ENCODE data around the gene ITSN1.

ITSN1 gene

GRCh38 chr21:33844104-33844889, 202.0 kb downstream of the ITSN1 start:
- no peak for DNase-seq (ENCODE audit: extremely low spot score)
- ChIA-PET POLR2A (no interaction called here), CTCF (interaction anchor here (1.3 kb wide), 1 partner anchor 9 kb away, joined by 3 read pairs; no protein-coding TSS in a partner anchor)
- TF ChIP-seq, protein P1, sequence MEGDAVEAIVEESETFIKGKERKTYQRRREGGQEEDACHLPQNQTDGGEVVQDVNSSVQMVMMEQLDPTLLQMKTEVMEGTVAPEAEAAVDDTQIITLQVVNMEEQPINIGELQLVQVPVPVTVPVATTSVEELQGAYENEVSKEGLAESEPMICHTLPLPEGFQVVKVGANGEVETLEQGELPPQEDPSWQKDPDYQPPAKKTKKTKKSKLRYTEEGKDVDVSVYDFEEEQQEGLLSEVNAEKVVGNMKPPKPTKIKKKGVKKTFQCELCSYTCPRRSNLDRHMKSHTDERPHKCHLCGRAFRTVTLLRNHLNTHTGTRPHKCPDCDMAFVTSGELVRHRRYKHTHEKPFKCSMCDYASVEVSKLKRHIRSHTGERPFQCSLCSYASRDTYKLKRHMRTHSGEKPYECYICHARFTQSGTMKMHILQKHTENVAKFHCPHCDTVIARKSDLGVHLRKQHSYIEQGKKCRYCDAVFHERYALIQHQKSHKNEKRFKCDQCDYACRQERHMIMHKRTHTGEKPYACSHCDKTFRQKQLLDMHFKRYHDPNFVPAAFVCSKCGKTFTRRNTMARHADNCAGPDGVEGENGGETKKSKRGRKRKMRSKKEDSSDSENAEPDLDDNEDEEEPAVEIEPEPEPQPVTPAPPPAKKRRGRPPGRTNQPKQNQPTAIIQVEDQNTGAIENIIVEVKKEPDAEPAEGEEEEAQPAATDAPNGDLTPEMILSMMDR (IDR thresholded peaks at IDR 0.05; ENCODE audit: control extremely low read depth, extremely low read depth, low read depth, missing control alignments): no peak

- TF ChIP-seq, protein P1 (IDR thresholded peaks at IDR 0.05; ENCODE audit: control extremely low read depth, extremely low read depth, low read depth, missing control alignments): no peak
- DNase-seq (ENCODE audit: extremely low spot score): no peak
- ChIA-PET POLR2A (no interaction called here), CTCF (no interaction called here)
Observed at GRCh38 chr21:33844890-33845205, 202.5 kb downstream of the ITSN1 start.

GRCh38 chr21:33846141-33846540, 203.8 kb downstream of the ITSN1 start:
- DNase-seq (ENCODE audit: extremely low spot score): no peak
- ChIA-PET CTCF (interaction anchor here (0.6 kb wide), 1 partner anchor 18 kb away, joined by 3 read pairs; no protein-coding TSS in a partner anchor), POLR2A (no interaction called here)
- TF ChIP-seq, protein P1 (IDR thresholded peaks at IDR 0.05; ENCODE audit: control extremely low read depth, extremely low read depth, low read depth, missing control alignments): no peak

GRCh38 chr21:33847588-33848248, 205.4 kb downstream of the ITSN1 start:
- DNase-seq (ENCODE audit: extremely low spot score): no peak
- CTCF ChIA-PET: interaction anchor here (1.2 kb wide), 1 partner anchor 131 kb away, joined by 3 read pairs; no protein-coding TSS in a partner anchor
- POLR2A ChIA-PET: no interaction called here
- TF ChIP-seq, protein P1 (IDR thresholded peaks at IDR 0.05; ENCODE audit: control extremely low read depth, extremely low read depth, low read depth, missing control alignments): no peak

DNA sequence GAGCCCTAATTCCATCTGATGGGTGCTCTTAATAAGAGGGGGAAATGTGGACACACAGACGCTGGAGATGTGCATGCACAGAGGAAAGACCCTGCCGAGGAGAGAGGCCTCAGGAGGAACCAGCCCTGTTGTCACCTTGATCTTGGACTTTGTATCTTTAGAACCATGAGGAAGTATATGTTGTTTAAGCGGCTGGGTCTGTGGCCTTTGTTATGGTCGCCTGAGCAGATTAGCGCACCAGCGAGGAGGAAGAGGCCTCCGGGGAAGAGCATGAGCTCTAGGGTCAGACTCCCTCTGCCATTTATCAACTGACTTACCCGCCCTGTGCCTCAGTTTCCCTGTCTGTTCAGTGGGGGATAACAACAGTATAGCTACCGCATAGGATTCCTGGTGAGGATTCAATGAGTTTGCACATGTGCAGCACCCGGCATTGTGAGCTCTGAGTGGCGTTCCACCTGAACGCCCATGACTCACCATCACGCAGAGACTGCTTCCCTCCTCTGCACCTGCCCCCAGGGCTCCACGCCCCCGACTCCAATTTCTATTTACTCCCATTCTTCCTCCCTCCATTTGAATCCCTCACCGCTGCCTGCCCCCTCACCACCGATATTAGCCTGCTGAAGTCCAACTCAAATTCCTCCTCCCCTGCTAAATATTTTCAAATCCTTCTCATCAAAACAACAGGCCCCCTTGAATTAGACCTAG, 206.1 kb downstream of the ITSN1 start:
- no peak for DNase-seq (ENCODE audit: extremely low spot score)

DNA sequence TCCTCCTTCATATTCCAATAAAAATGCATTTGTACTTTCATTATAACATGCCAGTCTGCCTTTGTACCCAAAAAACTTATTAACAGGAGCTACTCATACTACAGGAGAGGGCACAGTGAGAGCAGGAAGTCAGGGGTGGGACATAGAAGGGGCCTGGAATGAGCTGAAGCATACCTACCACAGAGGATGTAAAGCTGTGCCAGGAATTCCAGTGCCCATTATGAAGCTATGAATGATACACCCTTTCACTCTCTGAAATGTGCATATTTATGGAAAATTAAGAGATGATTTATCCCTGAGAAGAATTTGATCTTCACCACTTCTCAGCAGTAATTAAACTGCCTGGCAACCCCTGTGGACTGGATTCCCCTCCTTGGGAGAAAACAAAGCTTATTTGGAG, 207.5 kb downstream of the ITSN1 start:
- ChIA-PET CTCF (interaction anchor here (2.0 kb wide), 1 partner anchor 52 kb away, joined by 8 read pairs; no protein-coding TSS in a partner anchor), POLR2A (no interaction called here)
- TF ChIP-seq, protein P1 (IDR thresholded peaks at IDR 0.05; ENCODE audit: control extremely low read depth, extremely low read depth, low read depth, missing control alignments): no peak
- no peak for DNase-seq (ENCODE audit: extremely low spot score)

More for the DNA sequence above, 206.1 kb downstream of the ITSN1 start:
- TF ChIP-seq, protein P1 (IDR thresholded peaks at IDR 0.05; ENCODE audit: control extremely low read depth, extremely low read depth, low read depth, missing control alignments): no peak
- ChIA-PET POLR2A (no interaction called here), CTCF (interaction anchor here (1.2 to 2.0 kb wide), 2 partner anchors 51 to 132 kb away, joined by 3 to 8 read pairs; no protein-coding TSS in a partner anchor)

Data from GM10248 (cell line).